Neural crest cell (in vitro differentiated cells): ENCODE measurements around the gene RINL. TPM values are rescaled to one million over a fixed set of nuclear protein-coding genes. Genes with fewer than 3 reads are reported as not detected.
"Not testable (repeated sequence)": the region's sequence is repeated elsewhere in the genome, so short reads cannot be mapped to it uniquely, and the experiment has no call there.

Source experiments
- DNase-seq: peaks from one replicate; pipeline ENCODE4 v3.0.0; 2021; ENCODE audit warnings: low read depth, mixed read lengths, low spot score
- H3K27ac Mint-ChIP-seq: one replicate; pipeline ENCODE4 v1.8.0; 2021; ENCODE audit warnings: mild to moderate bottlenecking, mixed read lengths; ENCODE audit not compliant: unreplicated experiment
- H3K27me3 Mint-ChIP-seq: 2 replicates; pipeline ENCODE4 v1.8.0; 2021; ENCODE audit warnings: low read depth, mild to moderate bottlenecking, mixed read lengths
- H3K36me3 Mint-ChIP-seq: 2 replicates; pipeline ENCODE4 v1.8.0; 2021; ENCODE audit warnings: low read depth, mild to moderate bottlenecking, mixed read lengths
- H3K4me1 Mint-ChIP-seq: 2 replicates; pipeline ENCODE4 v1.8.0; 2021; ENCODE audit warnings: mixed read lengths
- H3K4me3 Mint-ChIP-seq: one replicate; pipeline ENCODE4 v1.8.0; 2021; ENCODE audit warnings: mild to moderate bottlenecking, mixed read lengths
- H3K9me3 Mint-ChIP-seq: 2 replicates; pipeline ENCODE4 v1.8.0; 2021; ENCODE audit warnings: mixed read lengths
- total RNA-seq: library from RNA; stranded (reverse); gene quantifications from 2 replicates; pipeline ENCODE4 v1.2.1, GENCODE V29; 2021
- TF ChIP-seq, protein P1 (sequence below): fragments of 200-600 bp; sonication (generic); conservative IDR thresholded peaks from 2 replicates; pipeline ENCODE4 v1.5.0; 2021; ENCODE audit warnings: antibody characterized with exemption, mild to moderate bottlenecking

The RINL gene
- total RNA-seq, 1 donor from 2014 or later = 1.4 TPM

DNA sequence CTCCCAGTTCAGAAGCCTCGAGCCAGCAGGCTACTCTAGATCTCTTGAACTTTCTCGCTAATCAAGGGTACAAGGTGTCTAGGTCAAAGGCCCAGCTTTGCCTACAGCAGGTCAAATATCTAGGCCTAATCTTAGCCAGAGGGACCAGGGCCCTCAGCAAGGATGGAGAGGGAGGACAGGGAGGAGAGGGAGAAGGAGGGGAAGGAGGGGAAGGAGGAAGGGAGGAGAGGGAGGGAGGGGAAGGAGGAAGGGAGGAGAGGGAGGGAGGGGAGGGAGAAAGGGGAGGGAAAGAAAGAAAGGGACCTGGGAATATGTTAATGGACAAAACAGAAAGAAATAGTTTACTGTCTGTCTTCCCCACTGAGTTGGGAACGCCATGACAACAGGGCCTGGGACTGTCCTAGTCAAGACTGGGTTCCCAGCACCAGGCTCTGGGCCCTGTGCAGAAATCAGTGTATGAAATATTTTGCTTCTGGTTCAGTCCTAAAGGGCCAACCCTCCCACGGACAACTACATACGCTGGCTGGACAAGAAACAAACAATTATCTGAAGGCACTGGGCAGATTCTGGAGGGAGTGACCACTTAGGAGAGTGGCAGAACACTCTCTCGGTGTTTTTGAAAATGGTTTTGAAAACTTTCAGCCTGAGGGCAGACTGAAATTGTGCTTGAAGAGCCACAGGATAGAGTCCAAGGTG is 51.1 kb downstream of the RINL start:
- Mint-ChIP-seq H3K27me3 (no peaks in the 10 kb centered on the region), H3K4me1 (peaks cover 28% of the 10 kb centered on the region), H3K4me3 (peak overlapping the region; percentile 41), H3K27ac (peak overlapping the region; percentile 60), H3K36me3 (peaks cover 27% of the 10 kb centered on the region), H3K9me3 (peaks cover 2% of the 10 kb centered on the region)
- DNase-seq = no peak
- TF ChIP-seq, protein P1, sequence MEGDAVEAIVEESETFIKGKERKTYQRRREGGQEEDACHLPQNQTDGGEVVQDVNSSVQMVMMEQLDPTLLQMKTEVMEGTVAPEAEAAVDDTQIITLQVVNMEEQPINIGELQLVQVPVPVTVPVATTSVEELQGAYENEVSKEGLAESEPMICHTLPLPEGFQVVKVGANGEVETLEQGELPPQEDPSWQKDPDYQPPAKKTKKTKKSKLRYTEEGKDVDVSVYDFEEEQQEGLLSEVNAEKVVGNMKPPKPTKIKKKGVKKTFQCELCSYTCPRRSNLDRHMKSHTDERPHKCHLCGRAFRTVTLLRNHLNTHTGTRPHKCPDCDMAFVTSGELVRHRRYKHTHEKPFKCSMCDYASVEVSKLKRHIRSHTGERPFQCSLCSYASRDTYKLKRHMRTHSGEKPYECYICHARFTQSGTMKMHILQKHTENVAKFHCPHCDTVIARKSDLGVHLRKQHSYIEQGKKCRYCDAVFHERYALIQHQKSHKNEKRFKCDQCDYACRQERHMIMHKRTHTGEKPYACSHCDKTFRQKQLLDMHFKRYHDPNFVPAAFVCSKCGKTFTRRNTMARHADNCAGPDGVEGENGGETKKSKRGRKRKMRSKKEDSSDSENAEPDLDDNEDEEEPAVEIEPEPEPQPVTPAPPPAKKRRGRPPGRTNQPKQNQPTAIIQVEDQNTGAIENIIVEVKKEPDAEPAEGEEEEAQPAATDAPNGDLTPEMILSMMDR = no peak

DNA sequence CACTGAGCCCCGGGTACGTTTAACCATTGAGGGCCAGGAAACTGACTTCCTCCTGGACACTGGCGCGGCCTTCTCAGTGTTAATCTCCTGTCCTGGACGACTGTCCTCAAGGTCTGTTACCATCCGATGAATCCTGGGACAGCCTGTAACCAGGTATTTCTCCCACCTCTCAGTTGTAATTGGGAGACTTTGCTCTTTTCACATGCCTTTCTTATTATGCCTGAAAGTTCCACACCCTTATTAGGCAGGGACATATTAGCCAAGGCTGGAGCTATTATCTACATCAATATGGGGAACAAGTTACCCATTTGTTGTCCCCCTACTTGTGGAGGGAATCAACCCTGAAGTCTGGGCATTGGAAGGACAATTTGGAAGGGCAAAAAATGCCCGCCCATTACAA is 52.1 kb downstream of the RINL start:
- DNase-seq, H3K9me3 Mint-ChIP-seq, H3K27me3 Mint-ChIP-seq, H3K4me3 Mint-ChIP-seq, H3K27ac Mint-ChIP-seq: not testable (repeated sequence)
- Mint-ChIP-seq H3K4me1 (peaks cover 20% of the 10 kb centered on the region), H3K36me3 (peaks cover 27% of the 10 kb centered on the region)

DNA sequence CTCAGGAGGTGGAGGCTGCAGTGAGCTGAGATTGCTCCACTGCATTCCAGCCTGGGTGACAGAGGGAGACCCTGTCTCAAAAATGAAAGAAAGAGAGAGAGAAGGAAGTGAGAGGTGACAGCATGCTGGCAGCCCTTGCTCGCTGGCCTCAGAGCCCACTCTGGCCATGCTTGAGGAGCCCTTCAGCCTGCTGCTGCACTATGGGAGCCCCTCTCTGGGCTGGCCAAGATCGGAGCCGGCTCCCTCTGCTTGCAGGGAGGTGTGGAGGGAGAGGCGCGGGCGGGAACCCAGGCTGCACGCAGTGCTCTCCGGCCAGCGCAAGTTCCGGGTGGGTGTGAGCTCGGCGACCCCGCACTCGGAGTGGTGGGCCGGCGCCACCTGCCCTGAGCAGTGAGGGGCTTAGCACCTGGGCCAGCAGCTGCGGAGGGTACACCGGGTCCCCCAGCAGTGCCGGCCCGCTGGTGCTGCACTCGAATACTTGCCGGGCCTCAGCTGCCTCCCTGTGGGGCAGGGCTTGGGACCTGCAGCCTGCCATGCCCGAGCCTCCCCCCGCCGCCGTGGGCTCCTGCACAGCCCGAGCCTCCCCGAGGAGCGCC is 56.7 kb downstream of the RINL start:
- DNase-seq, H3K9me3 Mint-ChIP-seq, H3K4me3 Mint-ChIP-seq, H3K27me3 Mint-ChIP-seq, H3K27ac Mint-ChIP-seq: not testable (repeated sequence)
- Mint-ChIP-seq H3K36me3 (peaks cover 28% of the 10 kb centered on the region), H3K4me1 (peaks cover 28% of the 10 kb centered on the region)

GRCh38 chr19:38819231-38819920 is 58.7 kb downstream of the RINL start:
- peaks cover 28% of the 10 kb centered on the region for H3K36me3 Mint-ChIP-seq
- H3K27ac Mint-ChIP-seq = peak overlapping the region; percentile 57
- peaks cover 2% of the 10 kb centered on the region for H3K9me3 Mint-ChIP-seq
- TF ChIP-seq, protein P1 = no peak
- DNase-seq = no peak
- H3K27me3 Mint-ChIP-seq = no peaks in the 10 kb centered on the region
- H3K4me3 Mint-ChIP-seq = no peak overlapping the region
- peaks cover 23% of the 10 kb centered on the region for H3K4me1 Mint-ChIP-seq

Other genes starting within 250 kb of the RINL start
- gene ACTN4, start 230.6 kb downstream of the RINL start, total RNA-seq = 324 and 335 TPM in 2 replicates
- gene CAPN12, start 133.8 kb downstream of the RINL start, total RNA-seq = not detected in 2 replicates
- gene LGALS7, start 104.8 kb downstream of the RINL start, total RNA-seq = not detected in 2 replicates
- gene LGALS7B, start 89.1 kb downstream of the RINL start, total RNA-seq = not detected in 2 replicates
- gene LGALS4, start 65.3 kb downstream of the RINL start, total RNA-seq = 0.77 and 0.86 TPM in 2 replicates
- 77.7 and 79.4 TPM in 2 replicates for gene ECH1, start 46.5 kb downstream of the RINL start, total RNA-seq
- 718 and 728 TPM in 2 replicates for gene HNRNPL, start 28.3 kb downstream of the RINL start, total RNA-seq
- gene SIRT2, start 21.3 kb upstream of the RINL start, total RNA-seq = 27.4 and 28.9 TPM in 2 replicates
- gene NFKBIB, start 21.7 kb upstream of the RINL start, total RNA-seq = 19.9 and 21.2 TPM in 2 replicates
- gene CCER2, start 33.9 kb upstream of the RINL start, total RNA-seq = 1.4 and 2.0 TPM in 2 replicates
- 54.1 and 58.5 TPM in 2 replicates for gene SARS2, start 52.5 kb upstream of the RINL start, total RNA-seq
- 34.4 and 38.5 TPM in 2 replicates for gene MRPS12, start 52.7 kb upstream of the RINL start, total RNA-seq
- gene FBXO17, start 97.5 kb upstream of the RINL start, total RNA-seq = 29.8 and 30.9 TPM in 2 replicates
- gene FBXO27, start 154.3 kb upstream of the RINL start, total RNA-seq = 4.9 and 6.8 TPM in 2 replicates
- gene ACP7, start 206.1 kb upstream of the RINL start, total RNA-seq = not detected in 2 replicates
- gene PAK4, start 247.5 kb upstream of the RINL start, total RNA-seq = 54.4 and 56.8 TPM in 2 replicates